HepG2 (cell line): ENCODE data around the gene MMGT1. TPM values are rescaled to one million over a fixed set of nuclear protein-coding genes. Genes with fewer than 3 reads are reported as not detected.
A peak's percentile ranks its signal among the peaks of the same experiment; 100 is the strongest.

Source experiments
- ASH2L ChIP-seq: fragments of 300-600, 200-600 bp; sonication (generic); IDR thresholded peaks from 2 replicates; pipeline ENCODE4 v1.7.0; 2017; ENCODE audit warnings: low read depth, mild to moderate bottlenecking, moderate library complexity, mixed read lengths, low read length; ENCODE audit not compliant: insufficient read length
- BRD4 ChIP-seq: sonication (generic); formaldehyde crosslinking; IDR thresholded peaks from 2 replicates; pipeline ENCODE4 v1.4.0; 2020; ENCODE audit warnings: missing genetic modification reagents
- FOSL2 ChIP-seq: sonication (generic); formaldehyde crosslinking; IDR thresholded peaks from 2 replicates; pipeline ENCODE4 v1.4.0; 2020; ENCODE audit warnings: missing genetic modification reagents
- MAF1 ChIP-seq: sonication (generic); formaldehyde crosslinking; IDR thresholded peaks from 2 replicates; pipeline ENCODE4 v1.5.0; 2020; ENCODE audit warnings: missing genetic modification reagents, borderline replicate concordance
- NCOA1 ChIP-seq: sonication (generic); formaldehyde crosslinking; IDR thresholded peaks from 2 replicates; pipeline ENCODE4 v1.9.0; 2021; ENCODE audit warnings: missing genetic modification reagents
- NFE2L1 ChIP-seq: sonication (generic); formaldehyde crosslinking; IDR thresholded peaks from 2 replicates; pipeline ENCODE4 v1.4.0; 2020; ENCODE audit warnings: missing genetic modification reagents, mild to moderate bottlenecking, borderline replicate concordance
- NFIC ChIP-seq: IDR thresholded peaks from 2 replicates; pipeline ENCODE4 v1.6.1; 2012; ENCODE audit warnings: mild to moderate bottlenecking, low read length, inconsistent platforms
- NR2C2 ChIP-seq: sonication (generic); formaldehyde crosslinking; IDR thresholded peaks from 2 replicates; pipeline ENCODE4 v1.4.0; 2020; ENCODE audit warnings: missing genetic modification reagents, mild to moderate bottlenecking, moderate library complexity, borderline replicate concordance
- POLR2A ChIP-seq, 2 experiments: IDR thresholded peaks; 2 replicates each; pipeline ENCODE4 v1.6.1; 2011; ENCODE audit warnings: low read depth in 2 of 2, low read length in 2 of 2, mild to moderate bottlenecking in 1 of 2, moderate library complexity in 1 of 2; ENCODE audit not compliant: insufficient read depth in 1 of 2
- ZC3H13 ChIP-seq: sonication (generic); formaldehyde crosslinking; IDR thresholded peaks from 2 replicates; pipeline ENCODE4 v1.8.1; 2023; ENCODE audit warnings: mild to moderate bottlenecking, missing genetic modification reagents, moderate library complexity
- ZNF282 ChIP-seq: fragments of 450-650 bp; IDR thresholded peaks from 2 replicates; pipeline ENCODE4 v1.6.1; 2018; ENCODE audit not compliant: partially characterized antibody
- ZNF430 ChIP-seq: sonication (generic); formaldehyde crosslinking; IDR thresholded peaks from 2 replicates; pipeline ENCODE4 v1.9.0; 2021; ENCODE audit warnings: mild to moderate bottlenecking, missing genetic modification reagents
- ZNF496 ChIP-seq: sonication (generic); formaldehyde crosslinking; IDR thresholded peaks from 2 replicates; pipeline ENCODE4 v1.8.1; 2023; ENCODE audit warnings: mild to moderate bottlenecking, moderate library complexity, missing genetic modification reagents; ENCODE audit not compliant: insufficient replicate concordance
- ZNF547 ChIP-seq: sonication (generic); formaldehyde crosslinking; IDR thresholded peaks from 2 replicates; pipeline ENCODE4 v1.5.1; 2020; ENCODE audit warnings: mild to moderate bottlenecking, missing genetic modification reagents
- ZSCAN31 ChIP-seq: sonication (generic); formaldehyde crosslinking; IDR thresholded peaks from 2 replicates; pipeline ENCODE4 v1.5.0; 2020; ENCODE audit warnings: low read depth, mild to moderate bottlenecking, missing genetic modification reagents
- polyA plus RNA-seq, 8 experiments: library from polyadenylated mRNA; depleted of rRNA in 3 of 8; stranded (reverse) in 7 of 8; unstranded in 1 of 8; fragments of >200 nt; fragmentation: Illumina TruSeq in 4 of 8; extraction: Trizol in 4 of 8; gene quantifications; 2 replicates each; pipeline versions ENCODE4 v1.2.1 to v1.2.3, GENCODE V29; 2011 to 2016; ENCODE audit warnings: low read depth in 4 of 8, missing spikeins in 1 of 8, mixed read lengths in 1 of 8; ENCODE audit not compliant: insufficient read depth in 1 of 8
- total RNA-seq, 5 experiments: library from RNA; depleted of rRNA; stranded (reverse); fragments of >200 nt; fragmentation: Illumina TruSeq; extraction: Trizol; gene quantifications; 2 replicates each; pipeline ENCODE4 v1.2.3, GENCODE V29; 2016; ENCODE audit warnings: low read depth in 1 of 5
- TF ChIP-seq, protein P1 (sequence below): sonication (generic); formaldehyde crosslinking; IDR thresholded peaks from 2 replicates; pipeline ENCODE4 v1.9.0; 2021; ENCODE audit warnings: missing genetic modification reagents, mild to moderate bottlenecking, borderline replicate concordance
- TF ChIP-seq, protein P2 (sequence below): sonication (generic); formaldehyde crosslinking; IDR thresholded peaks from 2 replicates; pipeline ENCODE4 v1.4.0; 2020; ENCODE audit warnings: missing genetic modification reagents
- TF ChIP-seq, protein P3 (sequence below): sonication (generic); formaldehyde crosslinking; IDR thresholded peaks from 2 replicates; pipeline ENCODE4 v1.4.0; 2020; ENCODE audit warnings: mild to moderate bottlenecking, missing genetic modification reagents
- TF ChIP-seq, protein P4 (sequence below): sonication (generic); formaldehyde crosslinking; IDR thresholded peaks from 2 replicates; pipeline ENCODE4 v1.5.0; 2020; ENCODE audit warnings: mild to moderate bottlenecking, missing genetic modification reagents, borderline replicate concordance
- TF ChIP-seq, protein P5 (sequence below): sonication (generic); formaldehyde crosslinking; IDR thresholded peaks from 2 replicates; pipeline ENCODE4 v1.4.0; 2020; ENCODE audit warnings: missing genetic modification reagents

MMGT1 gene
- total and polyA plus RNA-seq, 2 of the 13 experiments (the other 11 are each of a cell fraction or from before 2014, with no cell fraction given) = 7.5 to 8.8 TPM

DNA sequence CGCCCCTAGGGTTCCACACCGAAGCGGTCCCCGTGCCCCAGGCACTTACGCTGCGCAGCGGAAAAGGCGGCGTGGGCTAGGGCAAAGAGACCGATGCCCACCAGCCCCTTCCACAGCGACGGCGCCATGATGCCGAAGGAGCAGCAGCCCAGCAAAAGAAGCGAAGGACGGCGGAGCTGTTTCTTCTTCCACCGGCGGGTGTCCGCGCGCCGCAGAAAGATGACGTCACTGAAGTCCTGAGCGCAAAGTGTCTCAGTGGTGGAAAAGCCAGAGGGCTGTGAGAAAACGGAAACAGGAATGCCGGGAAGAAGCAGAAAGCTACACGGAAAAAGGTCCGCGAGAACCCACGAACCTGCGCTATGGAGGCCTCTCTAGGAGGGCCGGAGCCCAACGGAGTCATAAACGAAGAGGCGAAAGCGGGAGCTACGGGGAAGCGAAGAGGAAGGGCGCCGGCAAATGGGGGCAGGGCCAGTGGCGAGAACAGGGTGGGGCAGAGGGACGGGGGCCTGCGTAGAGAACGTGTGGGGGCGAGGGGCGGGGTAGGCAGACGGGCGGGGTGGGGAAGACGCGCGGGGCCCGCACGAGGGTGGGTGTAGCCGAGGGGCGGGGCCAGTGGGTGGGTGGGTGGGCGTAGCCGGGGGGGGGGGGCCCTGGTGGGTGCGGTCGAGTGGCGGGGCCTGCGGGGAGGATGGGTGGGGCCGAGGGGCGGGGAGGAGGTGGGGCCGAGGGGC is at the start of gene MMGT1 (continued):
- TF ChIP-seq, protein P1, sequence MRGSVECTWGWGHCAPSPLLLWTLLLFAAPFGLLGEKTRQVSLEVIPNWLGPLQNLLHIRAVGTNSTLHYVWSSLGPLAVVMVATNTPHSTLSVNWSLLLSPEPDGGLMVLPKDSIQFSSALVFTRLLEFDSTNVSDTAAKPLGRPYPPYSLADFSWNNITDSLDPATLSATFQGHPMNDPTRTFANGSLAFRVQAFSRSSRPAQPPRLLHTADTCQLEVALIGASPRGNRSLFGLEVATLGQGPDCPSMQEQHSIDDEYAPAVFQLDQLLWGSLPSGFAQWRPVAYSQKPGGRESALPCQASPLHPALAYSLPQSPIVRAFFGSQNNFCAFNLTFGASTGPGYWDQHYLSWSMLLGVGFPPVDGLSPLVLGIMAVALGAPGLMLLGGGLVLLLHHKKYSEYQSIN (CRISPR knock-in tag) = no peak
- TF ChIP-seq ZNF430 (CRISPR knock-in tag) (no peak), FOSL2 (CRISPR knock-in tag) (peak; percentile 24; the same call in 1 of the 2 replicates), POLR2A (IDR thresholded peaks at IDR 0.05; ENCODE audit: insufficient read depth in 1 of 2, low read depth in 2 of 2, low read length in 2 of 2) (peak; percentile 26 to 59; a peak in 2 of 4 replicates), ZSCAN31 (CRISPR knock-in tag) (no peak), ZNF282 (no peak), ZC3H13 (CRISPR knock-in tag) (no peak), ZNF547 (CRISPR knock-in tag) (no peak), NCOA1 (CRISPR knock-in tag) (no peak), NR2C2 (peak; percentile 39; the same call in 1 of the 2 replicates), BRD4 (CRISPR knock-in tag) (no peak), ASH2L (peak; percentile 79), NFIC (no peak), ZNF496 (CRISPR knock-in tag) (no peak), NFE2L1 (CRISPR knock-in tag) (no peak), MAF1 (CRISPR knock-in tag) (no peak)
- TF ChIP-seq, protein P2, sequence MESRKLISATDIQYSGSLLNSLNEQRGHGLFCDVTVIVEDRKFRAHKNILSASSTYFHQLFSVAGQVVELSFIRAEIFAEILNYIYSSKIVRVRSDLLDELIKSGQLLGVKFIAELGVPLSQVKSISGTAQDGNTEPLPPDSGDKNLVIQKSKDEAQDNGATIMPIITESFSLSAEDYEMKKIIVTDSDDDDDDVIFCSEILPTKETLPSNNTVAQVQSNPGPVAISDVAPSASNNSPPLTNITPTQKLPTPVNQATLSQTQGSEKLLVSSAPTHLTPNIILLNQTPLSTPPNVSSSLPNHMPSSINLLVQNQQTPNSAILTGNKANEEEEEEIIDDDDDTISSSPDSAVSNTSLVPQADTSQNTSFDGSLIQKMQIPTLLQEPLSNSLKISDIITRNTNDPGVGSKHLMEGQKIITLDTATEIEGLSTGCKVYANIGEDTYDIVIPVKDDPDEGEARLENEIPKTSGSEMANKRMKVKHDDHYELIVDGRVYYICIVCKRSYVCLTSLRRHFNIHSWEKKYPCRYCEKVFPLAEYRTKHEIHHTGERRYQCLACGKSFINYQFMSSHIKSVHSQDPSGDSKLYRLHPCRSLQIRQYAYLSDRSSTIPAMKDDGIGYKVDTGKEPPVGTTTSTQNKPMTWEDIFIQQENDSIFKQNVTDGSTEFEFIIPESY = no peak
- TF ChIP-seq, protein P3, sequence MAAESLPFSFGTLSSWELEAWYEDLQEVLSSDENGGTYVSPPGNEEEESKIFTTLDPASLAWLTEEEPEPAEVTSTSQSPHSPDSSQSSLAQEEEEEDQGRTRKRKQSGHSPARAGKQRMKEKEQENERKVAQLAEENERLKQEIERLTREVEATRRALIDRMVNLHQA = no peak
- TF ChIP-seq, protein P4, sequence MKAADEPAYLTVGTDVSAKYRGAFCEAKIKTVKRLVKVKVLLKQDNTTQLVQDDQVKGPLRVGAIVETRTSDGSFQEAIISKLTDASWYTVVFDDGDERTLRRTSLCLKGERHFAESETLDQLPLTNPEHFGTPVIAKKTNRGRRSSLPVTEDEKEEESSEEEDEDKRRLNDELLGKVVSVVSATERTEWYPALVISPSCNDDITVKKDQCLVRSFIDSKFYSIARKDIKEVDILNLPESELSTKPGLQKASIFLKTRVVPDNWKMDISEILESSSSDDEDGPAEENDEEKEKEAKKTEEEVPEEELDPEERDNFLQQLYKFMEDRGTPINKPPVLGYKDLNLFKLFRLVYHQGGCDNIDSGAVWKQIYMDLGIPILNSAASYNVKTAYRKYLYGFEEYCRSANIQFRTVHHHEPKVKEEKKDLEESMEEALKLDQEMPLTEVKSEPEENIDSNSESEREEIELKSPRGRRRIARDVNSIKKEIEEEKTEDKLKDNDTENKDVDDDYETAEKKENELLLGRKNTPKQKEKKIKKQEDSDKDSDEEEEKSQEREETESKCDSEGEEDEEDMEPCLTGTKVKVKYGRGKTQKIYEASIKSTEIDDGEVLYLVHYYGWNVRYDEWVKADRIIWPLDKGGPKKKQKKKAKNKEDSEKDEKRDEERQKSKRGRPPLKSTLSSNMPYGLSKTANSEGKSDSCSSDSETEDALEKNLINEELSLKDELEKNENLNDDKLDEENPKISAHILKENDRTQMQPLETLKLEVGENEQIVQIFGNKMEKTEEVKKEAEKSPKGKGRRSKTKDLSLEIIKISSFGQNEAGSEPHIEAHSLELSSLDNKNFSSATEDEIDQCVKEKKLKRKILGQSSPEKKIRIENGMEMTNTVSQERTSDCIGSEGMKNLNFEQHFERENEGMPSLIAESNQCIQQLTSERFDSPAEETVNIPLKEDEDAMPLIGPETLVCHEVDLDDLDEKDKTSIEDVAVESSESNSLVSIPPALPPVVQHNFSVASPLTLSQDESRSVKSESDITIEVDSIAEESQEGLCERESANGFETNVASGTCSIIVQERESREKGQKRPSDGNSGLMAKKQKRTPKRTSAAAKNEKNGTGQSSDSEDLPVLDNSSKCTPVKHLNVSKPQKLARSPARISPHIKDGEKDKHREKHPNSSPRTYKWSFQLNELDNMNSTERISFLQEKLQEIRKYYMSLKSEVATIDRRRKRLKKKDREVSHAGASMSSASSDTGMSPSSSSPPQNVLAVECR (CRISPR knock-in tag) = peak; percentile 54; the same call in 1 of the 2 replicates
- TF ChIP-seq, protein P5, sequence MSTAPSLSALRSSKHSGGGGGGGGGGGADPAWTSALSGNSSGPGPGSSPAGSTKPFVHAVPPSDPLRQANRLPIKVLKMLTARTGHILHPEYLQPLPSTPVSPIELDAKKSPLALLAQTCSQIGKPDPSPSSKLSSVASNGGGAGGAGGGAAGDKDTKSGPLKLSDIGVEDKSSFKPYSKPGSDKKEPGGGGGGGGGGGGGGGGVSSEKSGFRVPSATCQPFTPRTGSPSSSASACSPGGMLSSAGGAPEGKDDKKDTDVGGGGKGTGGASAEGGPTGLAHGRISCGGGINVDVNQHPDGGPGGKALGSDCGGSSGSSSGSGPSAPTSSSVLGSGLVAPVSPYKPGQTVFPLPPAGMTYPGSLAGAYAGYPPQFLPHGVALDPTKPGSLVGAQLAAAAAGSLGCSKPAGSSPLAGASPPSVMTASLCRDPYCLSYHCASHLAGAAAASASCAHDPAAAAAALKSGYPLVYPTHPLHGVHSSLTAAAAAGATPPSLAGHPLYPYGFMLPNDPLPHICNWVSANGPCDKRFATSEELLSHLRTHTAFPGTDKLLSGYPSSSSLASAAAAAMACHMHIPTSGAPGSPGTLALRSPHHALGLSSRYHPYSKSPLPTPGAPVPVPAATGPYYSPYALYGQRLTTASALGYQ = no peak
